Stimulated activated CD4-positive, alpha-beta T cell treated with anti-CD3 and anti-CD28 coated beads, Interleukin-12 subunit alpha, Interleukin-12 subunit beta, amount 100 ng/mL, for 48 hours (primary cell): Measurements from ENCODE around the gene PHACTR1.

ENCODE experiments used
- DNase-seq, 3 donors: peaks; one replicate each; pipeline ENCODE4 v3.0.0-alpha.2; 2020; ENCODE audit warnings: low read depth in 2 of 3, low spot score in 1 of 3

Gene PHACTR1

GRCh38 chr6:12892151-12892550 lies 175.6 kb downstream of the PHACTR1 start:
- no peak for DNase-seq

- no peak for DNase-seq
Measured at GRCh38 chr6:12893036-12893435, 176.5 kb downstream of the PHACTR1 start.

GRCh38 chr6:12895721-12896120 lies 179.2 kb downstream of the PHACTR1 start:
- DNase-seq = no peak

GRCh38 chr6:12896208-12896733 lies 179.7 kb downstream of the PHACTR1 start:
- no peak for DNase-seq

- DNase-seq = no peak
Measured at GRCh38 chr6:12898603-12899002, 182.0 kb downstream of the PHACTR1 start.

- DNase-seq = no peak
Measured at GRCh38 chr6:12899046-12899833, 182.7 kb downstream of the PHACTR1 start.

- no peak for DNase-seq
Measured at GRCh38 chr6:12903246-12903645, 186.7 kb downstream of the PHACTR1 start.

GRCh38 chr6:12909833-12910232 lies 193.3 kb downstream of the PHACTR1 start:
- no peak for DNase-seq

- no peak for DNase-seq
Measured at GRCh38 chr6:12911427-12911826, 194.9 kb downstream of the PHACTR1 start.

- DNase-seq = no peak
Measured at GRCh38 chr6:12913201-12913600, 196.6 kb downstream of the PHACTR1 start.

- DNase-seq = no peak
Measured at GRCh38 chr6:12916006-12916405, 199.4 kb downstream of the PHACTR1 start.

GRCh38 chr6:12916420-12917136 lies 200.0 kb downstream of the PHACTR1 start:
- no peak for DNase-seq

- no peak for DNase-seq
Measured at GRCh38 chr6:12921467-12921866, 204.9 kb downstream of the PHACTR1 start.

- DNase-seq = no peak
Measured at GRCh38 chr6:12923644-12924235, 207.2 kb downstream of the PHACTR1 start.

GRCh38 chr6:12924911-12925310 lies 208.3 kb downstream of the PHACTR1 start:
- DNase-seq = no peak

GRCh38 chr6:12927746-12928145 lies 211.2 kb downstream of the PHACTR1 start:
- DNase-seq = no peak

- DNase-seq = no peak
Measured at GRCh38 chr6:12929678-12930077, 213.1 kb downstream of the PHACTR1 start.

GRCh38 chr6:12931639-12932038 lies 215.1 kb downstream of the PHACTR1 start:
- no peak for DNase-seq

GRCh38 chr6:12935637-12936036 lies 219.1 kb downstream of the PHACTR1 start:
- DNase-seq = no peak

GRCh38 chr6:12937971-12938370 lies 221.4 kb downstream of the PHACTR1 start:
- no peak for DNase-seq

GRCh38 chr6:12939314-12939713 lies 222.7 kb downstream of the PHACTR1 start:
- no peak for DNase-seq

GRCh38 chr6:12941422-12941821 lies 224.9 kb downstream of the PHACTR1 start:
- DNase-seq = no peak
